ENCODE data around the gene PSME1. TPM values are rescaled to one million over a fixed set of nuclear protein-coding genes. Genes with fewer than 3 reads are reported as not detected.

PSME1 gene
- total RNA-seq, 4 donors from 2014 or later, result 81.3 to 125 (median 114) TPM

- WGBS, 2 donors, result 82 to 83% methylated on average over 11 of the region's 11 CpGs
- intact Hi-C loops (cut with DNase I; ENCODE audit: low total_unique reads), result no loop called here
- peak in 1 of 2 donors; percentile 81 for DNase-seq (ENCODE audit: low spot score in 2 of 2)
These were observed 23.9 kb downstream of the PSME1 start for GRCh38 chr14:24159777-24160498.

GRCh38 chr14:24160499-24160849, 24.5 kb downstream of the PSME1 start:
- no peak for DNase-seq (ENCODE audit: low spot score in 2 of 2)
- TF ChIP-seq POLR2A (IDR thresholded peaks at IDR 0.05) (no peak), CTCF (IDR thresholded peaks at IDR 0.05) (no peak)
- WGBS, 2 donors, result 93 to 94% methylated on average over 4 of the region's 4 CpGs
- intact Hi-C loops (cut with DNase I; ENCODE audit: low total_unique reads), result no loop called here
- no peak overlapping the region for H3K4me3 ChIP-seq (ENCODE audit: low read depth, poor library complexity, severe bottlenecking)

More at GRCh38 chr14:24159777-24160498, 23.9 kb downstream of the PSME1 start:
- no peak overlapping the region for H3K4me3 ChIP-seq (ENCODE audit: low read depth, poor library complexity, severe bottlenecking)
- TF ChIP-seq POLR2A (IDR thresholded peaks at IDR 0.05), result no peak
- no peak for TF ChIP-seq CTCF (IDR thresholded peaks at IDR 0.05)

GRCh38 chr14:24160850-24161804, 25.1 kb downstream of the PSME1 start, which contains the start of gene IRF9:
TSS of gene IRF9 (plus strand) at chr14:24161265. CDS start at chr14:24162145, 880 bp downstream.
- intact Hi-C loops (cut with DNase I; ENCODE audit: low total_unique reads), result no loop called here
- WGBS, 2 donors, result 0 to 1% methylated on average over 11 of the region's 12 CpGs
- H3K4me3 ChIP-seq (ENCODE audit: low read depth, poor library complexity, severe bottlenecking), result peak within 1 kb of the TSS; percentile 53
- DNase-seq (ENCODE audit: low spot score in 2 of 2), result peak; percentile 97 to 99
- TF ChIP-seq POLR2A (IDR thresholded peaks at IDR 0.05) (no peak), CTCF (IDR thresholded peaks at IDR 0.05) (peak in 1 of 3 donors; percentile 97)

GRCh38 chr14:24162093-24162492, 26.1 kb downstream of the PSME1 start:
- 40 to 46% methylated on average over 8 of the region's 8 CpGs for WGBS, 2 donors
- H3K4me3 ChIP-seq (ENCODE audit: low read depth, poor library complexity, severe bottlenecking), result peak overlapping the region; percentile 53
- intact Hi-C loops (cut with DNase I; ENCODE audit: low total_unique reads), result no loop called here
- no peak for DNase-seq (ENCODE audit: low spot score in 2 of 2)
- TF ChIP-seq CTCF (IDR thresholded peaks at IDR 0.05) (no peak), POLR2A (IDR thresholded peaks at IDR 0.05) (no peak)

- 59 to 72% methylated on average over 9 to 14 of the region's 14 CpGs for WGBS, 2 donors
- no peak for DNase-seq (ENCODE audit: low spot score in 2 of 2)
- TF ChIP-seq POLR2A (IDR thresholded peaks at IDR 0.05), result no peak
- no peak for TF ChIP-seq CTCF (IDR thresholded peaks at IDR 0.05)
- intact Hi-C loops (cut with DNase I; ENCODE audit: low total_unique reads), result no loop called here
- H3K4me3 ChIP-seq (ENCODE audit: low read depth, poor library complexity, severe bottlenecking), result no peak overlapping the region
These were observed 28.6 kb downstream of the PSME1 start for GRCh38 chr14:24164518-24164991.
